HepG2 (cell line): ENCODE data around the gene LYRM4. TPM values are rescaled to one million over a fixed set of nuclear protein-coding genes. Genes with fewer than 3 reads are reported as not detected.

ENCODE experiments used
- ATRX ChIP-seq: sonication (generic); formaldehyde crosslinking; IDR thresholded peaks from 2 replicates; pipeline ENCODE4 v1.4.0; 2020; ENCODE audit warnings: missing genetic modification reagents, borderline replicate concordance
- CEBPG ChIP-seq: IDR thresholded peaks from 2 replicates; pipeline ENCODE4 v1.6.1; 2016
- FOXJ3 ChIP-seq: sonication (generic); formaldehyde crosslinking; IDR thresholded peaks from 2 replicates; pipeline ENCODE4 v1.4.0; 2020; ENCODE audit warnings: missing genetic modification reagents, mild to moderate bottlenecking, borderline replicate concordance
- IKZF4 ChIP-seq: sonication (generic); formaldehyde crosslinking; IDR thresholded peaks from 2 replicates; pipeline ENCODE4 v1.5.1; 2020; ENCODE audit warnings: borderline replicate concordance, mild to moderate bottlenecking, low read depth, missing genetic modification reagents; ENCODE audit errors: not compliant biosample characterization
- POLR2AphosphoS5 ChIP-seq: IDR thresholded peaks from 2 replicates; pipeline ENCODE4 v1.6.1; 2012; ENCODE audit warnings: low read depth, low read length
- RAD51 ChIP-seq: fragments of 450-650 bp; IDR thresholded peaks from 2 replicates; pipeline ENCODE4 v1.6.1; 2016; ENCODE audit warnings: borderline replicate concordance
- SALL2 ChIP-seq: sonication (generic); formaldehyde crosslinking; IDR thresholded peaks from 2 replicates; pipeline ENCODE4 v1.8.1; 2023; ENCODE audit warnings: mild to moderate bottlenecking, missing genetic modification reagents, inconsistent platforms
- STAG1 ChIP-seq: sonication (generic); formaldehyde crosslinking; IDR thresholded peaks from 2 replicates; pipeline ENCODE4 v1.4.0; 2020; ENCODE audit warnings: missing genetic modification reagents
- ZMAT3 ChIP-seq: sonication (generic); formaldehyde crosslinking; conservative IDR thresholded peaks from 2 replicates; pipeline ENCODE4 v1.7.0; 2021; ENCODE audit warnings: missing genetic modification reagents
- ZNF703 ChIP-seq: sonication (generic); formaldehyde crosslinking; IDR thresholded peaks from 2 replicates; pipeline ENCODE4 v1.5.1; 2020; ENCODE audit warnings: missing genetic modification reagents, mild to moderate bottlenecking, moderate library complexity, borderline replicate concordance
- ZNF841 ChIP-seq: sonication (generic); formaldehyde crosslinking; IDR thresholded peaks from 2 replicates; pipeline ENCODE4 v1.8.1; 2023; ENCODE audit warnings: missing genetic modification reagents, borderline replicate concordance
- polyA plus RNA-seq, 8 experiments: library from polyadenylated mRNA; depleted of rRNA in 3 of 8; stranded (reverse) in 7 of 8; unstranded in 1 of 8; fragments of >200 nt; fragmentation: Illumina TruSeq in 4 of 8; extraction: Trizol in 4 of 8; gene quantifications; 2 replicates each; pipeline versions ENCODE4 v1.2.1 to v1.2.3, GENCODE V29; 2011 to 2016; ENCODE audit warnings: low read depth in 4 of 8, missing spikeins in 1 of 8, mixed read lengths in 1 of 8; ENCODE audit not compliant: insufficient read depth in 1 of 8
- total RNA-seq, 5 experiments: library from RNA; depleted of rRNA; stranded (reverse); fragments of >200 nt; fragmentation: Illumina TruSeq; extraction: Trizol; gene quantifications; 2 replicates each; pipeline ENCODE4 v1.2.3, GENCODE V29; 2016; ENCODE audit warnings: low read depth in 1 of 5
- TF ChIP-seq, protein P1 (sequence below): sonication (generic); formaldehyde crosslinking; IDR thresholded peaks from 2 replicates; pipeline ENCODE4 v1.4.0; 2020; ENCODE audit warnings: missing genetic modification reagents
- TF ChIP-seq, protein P2 (sequence below): sonication (generic); formaldehyde crosslinking; IDR thresholded peaks from 2 replicates; pipeline ENCODE4 v1.5.1; 2020; ENCODE audit warnings: mild to moderate bottlenecking, missing genetic modification reagents
- TF ChIP-seq, protein P3 (sequence below): sonication (generic); formaldehyde crosslinking; IDR thresholded peaks from 2 replicates; pipeline ENCODE4 v1.8.1; 2023; ENCODE audit warnings: mild to moderate bottlenecking, missing genetic modification reagents
- TF ChIP-seq, protein P4 (sequence below): sonication (generic); formaldehyde crosslinking; IDR thresholded peaks from 2 replicates; pipeline ENCODE4 v1.5.1; 2020; ENCODE audit warnings: mild to moderate bottlenecking, missing genetic modification reagents, borderline replicate concordance
- TF ChIP-seq, protein P5 (sequence below): sonication (generic); formaldehyde crosslinking; IDR thresholded peaks from 2 replicates; pipeline ENCODE4 v1.5.1; 2020; ENCODE audit warnings: missing genetic modification reagents, mild to moderate bottlenecking, borderline replicate concordance

The LYRM4 gene
- total and polyA plus RNA-seq, 2 of the 13 experiments (the other 11 are each of a cell fraction or from before 2014, with no cell fraction given) = 64.6 to 67.5 TPM

DNA sequence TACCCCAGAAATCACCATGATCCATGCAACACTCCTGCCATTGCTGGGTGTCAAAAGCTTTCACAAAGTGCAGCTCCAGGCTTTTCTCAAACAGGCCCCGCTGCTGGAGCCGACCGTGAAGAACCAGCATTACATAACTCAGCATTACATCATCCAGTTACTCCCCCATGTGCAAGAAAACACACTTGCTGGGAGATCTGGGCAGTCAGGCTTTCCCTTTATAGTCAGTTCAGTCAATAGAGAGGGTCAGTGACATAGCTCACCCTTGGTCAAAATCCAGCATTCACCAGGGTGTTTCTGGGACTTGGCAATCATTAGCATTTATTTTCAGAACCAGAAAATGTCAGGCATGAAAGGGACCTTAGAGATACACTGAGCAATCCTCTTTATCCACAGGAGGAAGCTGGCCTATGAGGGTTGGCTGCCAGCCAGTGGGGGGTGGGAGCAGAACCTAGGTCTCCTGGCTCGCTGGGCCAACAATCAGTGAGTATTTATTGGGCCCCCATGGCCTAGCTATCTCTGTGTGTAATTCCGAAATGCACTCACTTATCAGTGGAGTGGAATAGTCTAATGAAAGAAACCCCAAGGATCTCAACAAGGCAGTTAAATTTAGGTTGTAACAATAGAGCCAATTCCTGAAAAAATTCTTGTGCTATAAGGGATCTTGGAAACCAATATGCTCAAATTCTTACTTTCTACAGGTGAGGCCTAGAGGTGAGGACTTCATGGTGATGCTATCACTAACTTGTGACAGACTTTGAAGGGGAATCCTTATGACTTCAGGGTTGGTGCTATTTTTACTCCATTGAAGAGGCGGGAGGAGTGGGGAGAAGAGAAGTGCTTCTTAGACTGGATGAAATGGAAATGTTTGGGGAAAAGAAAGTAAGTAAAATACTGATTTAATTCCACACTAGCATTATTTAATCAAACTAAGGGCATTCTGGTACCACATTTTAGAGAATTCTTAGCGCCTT, 54.6 kb downstream of the LYRM4 start (continued):
- TF ChIP-seq IKZF4 (no peak), FOXJ3 (CRISPR knock-in tag) (peak; percentile 94; the same call in 1 of the 2 replicates), POLR2AphosphoS5 (no peak), CEBPG (peak; percentile 97), ZNF703 (CRISPR knock-in tag) (no peak; the same call in 1 of the 2 replicates), RAD51 (no peak), SALL2 (CRISPR knock-in tag) (peak; percentile 81), STAG1 (CRISPR knock-in tag) (peak; percentile 20; the same call in 1 of the 2 replicates), ZMAT3 (peak; percentile 72; the same call in 1 of the 2 replicates), ATRX (CRISPR knock-in tag) (no peak), ZNF841 (CRISPR knock-in tag) (no peak)
- TF ChIP-seq, protein P1, sequence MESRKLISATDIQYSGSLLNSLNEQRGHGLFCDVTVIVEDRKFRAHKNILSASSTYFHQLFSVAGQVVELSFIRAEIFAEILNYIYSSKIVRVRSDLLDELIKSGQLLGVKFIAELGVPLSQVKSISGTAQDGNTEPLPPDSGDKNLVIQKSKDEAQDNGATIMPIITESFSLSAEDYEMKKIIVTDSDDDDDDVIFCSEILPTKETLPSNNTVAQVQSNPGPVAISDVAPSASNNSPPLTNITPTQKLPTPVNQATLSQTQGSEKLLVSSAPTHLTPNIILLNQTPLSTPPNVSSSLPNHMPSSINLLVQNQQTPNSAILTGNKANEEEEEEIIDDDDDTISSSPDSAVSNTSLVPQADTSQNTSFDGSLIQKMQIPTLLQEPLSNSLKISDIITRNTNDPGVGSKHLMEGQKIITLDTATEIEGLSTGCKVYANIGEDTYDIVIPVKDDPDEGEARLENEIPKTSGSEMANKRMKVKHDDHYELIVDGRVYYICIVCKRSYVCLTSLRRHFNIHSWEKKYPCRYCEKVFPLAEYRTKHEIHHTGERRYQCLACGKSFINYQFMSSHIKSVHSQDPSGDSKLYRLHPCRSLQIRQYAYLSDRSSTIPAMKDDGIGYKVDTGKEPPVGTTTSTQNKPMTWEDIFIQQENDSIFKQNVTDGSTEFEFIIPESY = peak; percentile 40; the same call in 1 of the 2 replicates
- TF ChIP-seq, protein P2, sequence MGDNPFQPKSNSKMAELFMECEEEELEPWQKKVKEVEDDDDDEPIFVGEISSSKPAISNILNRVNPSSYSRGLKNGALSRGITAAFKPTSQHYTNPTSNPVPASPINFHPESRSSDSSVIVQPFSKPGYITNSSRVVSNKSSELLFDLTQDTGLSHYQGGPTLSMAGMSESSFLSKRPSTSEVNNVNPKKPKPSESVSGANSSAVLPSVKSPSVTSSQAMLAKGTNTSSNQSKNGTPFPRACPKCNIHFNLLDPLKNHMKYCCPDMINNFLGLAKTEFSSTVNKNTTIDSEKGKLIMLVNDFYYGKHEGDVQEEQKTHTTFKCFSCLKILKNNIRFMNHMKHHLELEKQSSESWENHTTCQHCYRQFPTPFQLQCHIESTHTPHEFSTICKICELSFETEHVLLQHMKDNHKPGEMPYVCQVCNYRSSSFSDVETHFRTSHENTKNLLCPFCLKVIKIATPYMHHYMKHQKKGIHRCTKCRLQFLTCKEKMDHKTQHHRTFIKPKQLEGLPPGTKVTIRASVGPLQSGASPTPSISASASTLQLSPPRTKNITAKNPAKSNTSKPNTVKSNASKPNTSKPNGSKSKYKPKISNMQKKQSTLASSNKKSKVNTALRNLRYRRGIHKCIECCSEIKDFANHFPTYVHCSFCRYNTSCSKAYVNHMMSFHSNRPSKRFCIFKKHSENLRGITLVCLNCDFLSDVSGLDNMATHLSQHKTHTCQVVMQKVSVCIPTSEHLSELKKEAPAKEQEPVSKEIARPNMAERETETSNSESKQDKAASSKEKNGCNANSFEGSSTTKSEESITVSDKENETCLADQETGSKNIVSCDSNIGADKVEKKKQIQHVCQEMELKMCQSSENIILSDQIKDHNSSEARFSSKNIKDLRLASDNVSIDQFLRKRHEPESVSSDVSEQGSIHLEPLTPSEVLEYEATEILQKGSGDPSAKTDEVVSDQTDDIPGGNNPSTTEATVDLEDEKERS (CRISPR knock-in tag) = peak; percentile 87; the same call in 1 of the 2 replicates
- TF ChIP-seq, protein P3, sequence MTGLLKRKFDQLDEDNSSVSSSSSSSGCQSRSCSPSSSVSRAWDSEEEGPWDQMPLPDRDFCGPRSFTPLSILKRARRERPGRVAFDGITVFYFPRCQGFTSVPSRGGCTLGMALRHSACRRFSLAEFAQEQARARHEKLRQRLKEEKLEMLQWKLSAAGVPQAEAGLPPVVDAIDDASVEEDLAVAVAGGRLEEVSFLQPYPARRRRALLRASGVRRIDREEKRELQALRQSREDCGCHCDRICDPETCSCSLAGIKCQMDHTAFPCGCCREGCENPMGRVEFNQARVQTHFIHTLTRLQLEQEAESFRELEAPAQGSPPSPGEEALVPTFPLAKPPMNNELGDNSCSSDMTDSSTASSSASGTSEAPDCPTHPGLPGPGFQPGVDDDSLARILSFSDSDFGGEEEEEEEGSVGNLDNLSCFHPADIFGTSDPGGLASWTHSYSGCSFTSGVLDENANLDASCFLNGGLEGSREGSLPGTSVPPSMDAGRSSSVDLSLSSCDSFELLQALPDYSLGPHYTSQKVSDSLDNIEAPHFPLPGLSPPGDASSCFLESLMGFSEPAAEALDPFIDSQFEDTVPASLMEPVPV (CRISPR knock-in tag) = no peak; the same call in 1 of the 2 replicates
- TF ChIP-seq, protein P4, sequence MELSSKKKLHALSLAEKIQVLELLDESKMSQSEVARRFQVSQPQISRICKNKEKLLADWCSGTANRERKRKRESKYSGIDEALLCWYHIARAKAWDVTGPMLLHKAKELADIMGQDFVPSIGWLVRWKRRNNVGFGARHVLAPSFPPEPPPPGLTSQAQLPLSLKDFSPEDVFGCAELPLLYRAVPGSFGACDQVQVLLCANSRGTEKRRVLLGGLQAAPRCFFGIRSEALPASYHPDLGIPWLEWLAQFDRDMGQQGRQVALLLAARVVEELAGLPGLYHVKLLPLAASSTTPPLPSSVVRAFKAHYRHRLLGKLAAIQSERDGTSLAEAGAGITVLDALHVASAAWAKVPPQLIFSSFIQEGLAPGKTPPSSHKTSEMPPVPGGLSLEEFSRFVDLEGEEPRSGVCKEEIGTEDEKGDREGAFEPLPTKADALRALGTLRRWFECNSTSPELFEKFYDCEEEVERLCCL (CRISPR knock-in tag) = no peak
- TF ChIP-seq, protein P5, sequence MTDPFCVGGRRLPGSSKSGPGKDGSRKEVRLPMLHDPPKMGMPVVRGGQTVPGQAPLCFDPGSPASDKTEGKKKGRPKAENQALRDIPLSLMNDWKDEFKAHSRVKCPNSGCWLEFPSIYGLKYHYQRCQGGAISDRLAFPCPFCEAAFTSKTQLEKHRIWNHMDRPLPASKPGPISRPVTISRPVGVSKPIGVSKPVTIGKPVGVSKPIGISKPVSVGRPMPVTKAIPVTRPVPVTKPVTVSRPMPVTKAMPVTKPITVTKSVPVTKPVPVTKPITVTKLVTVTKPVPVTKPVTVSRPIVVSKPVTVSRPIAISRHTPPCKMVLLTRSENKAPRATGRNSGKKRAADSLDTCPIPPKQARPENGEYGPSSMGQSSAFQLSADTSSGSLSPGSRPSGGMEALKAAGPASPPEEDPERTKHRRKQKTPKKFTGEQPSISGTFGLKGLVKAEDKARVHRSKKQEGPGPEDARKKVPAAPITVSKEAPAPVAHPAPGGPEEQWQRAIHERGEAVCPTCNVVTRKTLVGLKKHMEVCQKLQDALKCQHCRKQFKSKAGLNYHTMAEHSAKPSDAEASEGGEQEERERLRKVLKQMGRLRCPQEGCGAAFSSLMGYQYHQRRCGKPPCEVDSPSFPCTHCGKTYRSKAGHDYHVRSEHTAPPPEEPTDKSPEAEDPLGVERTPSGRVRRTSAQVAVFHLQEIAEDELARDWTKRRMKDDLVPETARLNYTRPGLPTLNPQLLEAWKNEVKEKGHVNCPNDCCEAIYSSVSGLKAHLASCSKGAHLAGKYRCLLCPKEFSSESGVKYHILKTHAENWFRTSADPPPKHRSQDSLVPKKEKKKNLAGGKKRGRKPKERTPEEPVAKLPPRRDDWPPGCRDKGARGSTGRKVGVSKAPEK (CRISPR knock-in tag) = no peak
